Measurements from ENCODE around the gene LRRC19.

LRRC19 gene, protein sequence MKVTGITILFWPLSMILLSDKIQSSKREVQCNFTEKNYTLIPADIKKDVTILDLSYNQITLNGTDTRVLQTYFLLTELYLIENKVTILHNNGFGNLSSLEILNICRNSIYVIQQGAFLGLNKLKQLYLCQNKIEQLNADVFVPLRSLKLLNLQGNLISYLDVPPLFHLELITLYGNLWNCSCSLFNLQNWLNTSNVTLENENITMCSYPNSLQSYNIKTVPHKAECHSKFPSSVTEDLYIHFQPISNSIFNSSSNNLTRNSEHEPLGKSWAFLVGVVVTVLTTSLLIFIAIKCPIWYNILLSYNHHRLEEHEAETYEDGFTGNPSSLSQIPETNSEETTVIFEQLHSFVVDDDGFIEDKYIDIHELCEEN

DNA sequence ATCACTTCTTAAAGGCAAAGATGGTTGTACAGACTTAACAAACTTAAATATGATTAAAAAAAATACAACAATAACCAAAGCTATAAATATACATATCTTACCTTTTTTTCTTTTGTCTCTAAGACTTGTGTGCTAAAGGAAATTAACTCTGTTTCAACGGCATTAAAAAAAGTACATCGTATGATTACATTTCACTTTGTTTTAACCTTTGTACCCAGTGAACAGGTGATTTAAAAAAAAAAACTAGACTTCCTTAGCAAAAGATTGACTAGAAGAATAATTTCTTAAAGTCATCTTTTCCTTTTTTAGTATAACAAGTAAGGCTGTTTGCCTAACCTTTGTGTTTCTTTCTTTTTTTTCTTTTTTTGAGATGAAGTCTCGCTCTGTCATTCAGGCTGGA is at the start of gene LRRC19:
LRRC19 (minus strand) TSS at position 182 of the 400 bp plus-strand sequence. CDS start 5,978 bp downstream, outside the sequence.
- no peak within 1 kb of the TSS for H3K4me3 ChIP-seq (replicated peaks in 1 of 2; ENCODE audit: low read depth in 2 of 2, low read length in 2 of 2)
- no peak for DNase-seq (ENCODE audit: low read depth in 2 of 2)
- TF ChIP-seq, protein P1, sequence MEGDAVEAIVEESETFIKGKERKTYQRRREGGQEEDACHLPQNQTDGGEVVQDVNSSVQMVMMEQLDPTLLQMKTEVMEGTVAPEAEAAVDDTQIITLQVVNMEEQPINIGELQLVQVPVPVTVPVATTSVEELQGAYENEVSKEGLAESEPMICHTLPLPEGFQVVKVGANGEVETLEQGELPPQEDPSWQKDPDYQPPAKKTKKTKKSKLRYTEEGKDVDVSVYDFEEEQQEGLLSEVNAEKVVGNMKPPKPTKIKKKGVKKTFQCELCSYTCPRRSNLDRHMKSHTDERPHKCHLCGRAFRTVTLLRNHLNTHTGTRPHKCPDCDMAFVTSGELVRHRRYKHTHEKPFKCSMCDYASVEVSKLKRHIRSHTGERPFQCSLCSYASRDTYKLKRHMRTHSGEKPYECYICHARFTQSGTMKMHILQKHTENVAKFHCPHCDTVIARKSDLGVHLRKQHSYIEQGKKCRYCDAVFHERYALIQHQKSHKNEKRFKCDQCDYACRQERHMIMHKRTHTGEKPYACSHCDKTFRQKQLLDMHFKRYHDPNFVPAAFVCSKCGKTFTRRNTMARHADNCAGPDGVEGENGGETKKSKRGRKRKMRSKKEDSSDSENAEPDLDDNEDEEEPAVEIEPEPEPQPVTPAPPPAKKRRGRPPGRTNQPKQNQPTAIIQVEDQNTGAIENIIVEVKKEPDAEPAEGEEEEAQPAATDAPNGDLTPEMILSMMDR (IDR thresholded peaks at IDR 0.05; ENCODE audit: low read depth, low read length), result no peak

DNA sequence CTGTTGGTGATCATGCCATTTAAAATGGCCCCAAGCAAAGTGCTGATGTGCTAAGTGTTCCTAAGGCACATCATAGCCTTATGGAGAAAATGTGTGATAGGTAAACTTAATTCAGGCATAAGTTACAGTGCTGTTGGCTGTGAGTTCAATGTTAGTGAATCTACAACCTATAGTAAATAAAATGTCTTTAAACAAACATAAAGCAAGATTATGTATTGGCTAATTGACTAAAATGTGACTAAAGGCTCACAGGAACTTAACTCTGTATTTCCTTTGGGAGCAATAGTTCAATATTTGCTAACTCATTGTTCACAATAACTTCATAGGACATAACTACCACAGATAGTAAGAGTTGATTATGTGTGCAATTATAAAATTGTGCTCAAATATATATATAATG is 49.4 kb upstream of the LRRC19 start:
- TF ChIP-seq, protein P1 (IDR thresholded peaks at IDR 0.05; ENCODE audit: low read depth, low read length), result no peak
- H3K4me3 ChIP-seq (replicated peaks in 1 of 2; ENCODE audit: low read depth in 2 of 2, low read length in 2 of 2), result no peak overlapping the region
- DNase-seq (ENCODE audit: low read depth in 2 of 2), result no peak

DNA sequence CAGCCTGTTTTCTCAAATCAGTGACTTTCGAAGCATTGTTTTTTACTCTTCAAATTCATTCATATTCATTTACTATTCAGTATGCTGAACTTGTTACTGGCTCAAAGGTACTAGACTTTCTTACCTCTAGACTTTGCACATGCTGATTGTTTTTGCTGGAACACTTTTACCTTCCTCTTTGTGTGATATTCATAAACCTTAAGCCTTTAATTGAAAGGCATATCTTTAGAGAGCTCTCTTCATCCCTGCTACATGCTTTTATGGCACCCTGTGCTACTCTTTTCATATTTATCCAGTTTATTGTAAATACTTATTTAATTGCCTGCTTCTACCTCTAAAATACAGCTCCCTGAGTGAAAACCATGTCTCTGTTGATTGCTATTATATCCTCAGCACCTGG is 48.7 kb upstream of the LRRC19 start:
- no peak overlapping the region for H3K4me3 ChIP-seq (replicated peaks in 1 of 2; ENCODE audit: low read depth in 2 of 2, low read length in 2 of 2)
- TF ChIP-seq, protein P1 (IDR thresholded peaks at IDR 0.05; ENCODE audit: low read depth, low read length), result no peak
- DNase-seq (ENCODE audit: low read depth in 2 of 2), result no peak

DNA sequence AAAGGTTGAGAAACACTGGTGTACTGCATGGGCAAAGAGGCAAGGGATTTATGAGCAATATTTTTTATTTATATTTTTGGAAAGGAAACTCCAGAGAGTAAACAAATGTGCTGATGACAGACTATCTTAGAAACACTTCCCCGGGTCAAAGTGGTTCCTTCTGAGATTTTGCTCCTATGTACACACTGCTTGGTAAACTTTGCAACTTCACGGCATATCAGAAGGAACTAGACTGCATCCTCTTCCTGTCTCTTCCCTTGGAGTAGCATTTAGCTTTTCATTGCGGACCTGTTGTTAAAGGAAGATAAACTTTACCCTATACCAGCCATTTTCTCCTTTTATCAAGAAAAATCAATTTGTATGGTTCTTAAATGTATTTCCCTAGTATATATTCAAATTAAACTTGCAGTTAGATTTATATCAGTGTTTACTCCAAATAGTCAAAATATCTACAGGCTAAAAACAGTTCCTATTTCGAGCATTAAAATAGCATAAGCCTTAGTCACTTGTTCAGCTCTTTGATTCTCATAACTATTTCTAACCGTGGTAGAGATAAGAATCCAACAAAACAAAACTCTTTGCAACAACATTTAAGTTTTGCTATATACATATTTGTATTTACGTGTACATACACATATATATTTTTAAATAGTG is 48.0 kb upstream of the LRRC19 start:
- no peak overlapping the region for H3K4me3 ChIP-seq (replicated peaks in 1 of 2; ENCODE audit: low read depth in 2 of 2, low read length in 2 of 2)
- TF ChIP-seq, protein P1 (IDR thresholded peaks at IDR 0.05; ENCODE audit: low read depth, low read length), result no peak
- peak; percentile 13 to 24 for DNase-seq (ENCODE audit: low read depth in 2 of 2)

DNA sequence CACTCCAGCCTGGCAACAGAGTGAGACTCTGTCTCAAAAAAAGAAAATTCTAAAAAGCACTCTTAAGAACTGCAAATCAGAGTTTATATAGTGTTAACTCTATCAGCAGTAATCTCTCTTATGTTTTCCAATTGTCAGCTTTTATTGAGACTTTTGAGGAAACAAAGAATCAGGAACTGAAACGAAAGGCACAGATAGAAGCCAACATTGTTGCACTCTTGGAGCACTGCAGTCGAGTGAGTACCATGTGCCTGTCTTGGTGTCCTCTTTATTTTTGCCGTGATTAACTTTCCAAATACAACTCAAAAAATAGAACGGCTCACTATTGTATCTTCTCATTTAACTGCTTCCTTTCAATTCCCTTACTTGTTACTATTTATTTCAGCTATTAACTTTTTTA is 41.7 kb upstream of the LRRC19 start:
- DNase-seq (ENCODE audit: low read depth in 2 of 2), result no peak
- TF ChIP-seq, protein P1 (IDR thresholded peaks at IDR 0.05; ENCODE audit: low read depth, low read length), result no peak
- H3K4me3 ChIP-seq (replicated peaks in 1 of 2; ENCODE audit: low read depth in 2 of 2, low read length in 2 of 2), result no peak overlapping the region

DNA sequence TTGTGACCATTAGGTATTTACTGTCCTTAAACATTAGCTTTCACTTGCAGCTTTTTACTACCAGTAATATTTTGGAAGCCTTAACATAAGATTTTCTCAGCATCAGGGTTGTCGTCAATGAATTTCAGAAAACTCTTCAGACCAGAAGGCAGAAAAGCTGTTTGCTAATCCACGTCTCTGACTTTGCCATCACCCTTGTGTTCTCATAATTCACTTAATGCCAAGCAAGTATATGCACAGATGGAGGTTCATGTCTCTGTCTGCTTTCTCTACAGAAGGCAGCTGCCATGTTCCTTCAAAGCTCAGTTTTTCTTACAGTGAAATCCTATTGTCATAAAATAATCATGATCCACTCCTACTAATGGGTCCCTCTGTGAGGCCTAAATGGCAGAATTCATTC is 37.7 kb upstream of the LRRC19 start:
- no peak for DNase-seq (ENCODE audit: low read depth in 2 of 2)
- TF ChIP-seq, protein P1 (IDR thresholded peaks at IDR 0.05; ENCODE audit: low read depth, low read length), result no peak
- no peak overlapping the region for H3K4me3 ChIP-seq (replicated peaks in 1 of 2; ENCODE audit: low read depth in 2 of 2, low read length in 2 of 2)

Measured in cardiac fibroblast (primary cell).